ENCODE results near the gene LARGE2. TPM values are rescaled to one million over a fixed set of nuclear protein-coding genes. Genes with fewer than 3 reads are reported as not detected.
"Not testable (repeated sequence)": the region's sequence is repeated elsewhere in the genome, so short reads cannot be mapped to it uniquely, and the experiment has no call there.

The LARGE2 gene
- polyA plus RNA-seq, 1 donor from 2014 or later = 61.7 TPM

GRCh38 chr11:45889555-45889954 lies 32.9 kb upstream of the LARGE2 start:
- no peak overlapping the region for H3K4me3 Mint-ChIP-seq
- peaks cover 0 to 1% (median 0%) of the 10 kb centered on the region in 3 donors for H3K9me3 Mint-ChIP-seq
- H3K36me3 Mint-ChIP-seq = peaks cover 1% of the 10 kb centered on the region
- peaks cover 12% of the 10 kb centered on the region for H3K27me3 Mint-ChIP-seq
- peaks cover 0 to 8% (median under 1%) of the 10 kb centered on the region in 3 donors for H3K4me1 Mint-ChIP-seq
- H3K27ac Mint-ChIP-seq = peak overlapping the region in 1 of 3 donors; percentile 20

- H3K36me3 Mint-ChIP-seq = peaks cover 3% of the 10 kb centered on the region
- peaks cover 0 to 3% (median 0%) of the 10 kb centered on the region in 3 donors for H3K4me1 Mint-ChIP-seq
- H3K4me3 Mint-ChIP-seq = no peak overlapping the region
- H3K27me3 Mint-ChIP-seq = peaks cover 14% of the 10 kb centered on the region
- no peaks in the 10 kb centered on the region for H3K9me3 Mint-ChIP-seq
- H3K27ac Mint-ChIP-seq = peak overlapping the region in 1 of 3 donors; percentile 27
These were observed 32.5 kb upstream of the LARGE2 start for GRCh38 chr11:45889966-45890365.

- H3K9me3 Mint-ChIP-seq = no peaks in the 10 kb centered on the region
- peaks cover 5% of the 10 kb centered on the region for H3K36me3 Mint-ChIP-seq
- no peaks in the 10 kb centered on the region for H3K4me1 Mint-ChIP-seq
- H3K4me3 Mint-ChIP-seq = no peak overlapping the region
- no peak overlapping the region for H3K27ac Mint-ChIP-seq
- peaks cover 15% of the 10 kb centered on the region for H3K27me3 Mint-ChIP-seq
These were observed 31.4 kb upstream of the LARGE2 start for GRCh38 chr11:45890886-45891550.

- H3K4me3 Mint-ChIP-seq = no peak overlapping the region
- no peaks in the 10 kb centered on the region for H3K4me1 Mint-ChIP-seq
- H3K9me3 Mint-ChIP-seq = no peaks in the 10 kb centered on the region
- H3K36me3 Mint-ChIP-seq = peaks cover 5% of the 10 kb centered on the region
- peaks cover 21% of the 10 kb centered on the region for H3K27me3 Mint-ChIP-seq
- H3K27ac Mint-ChIP-seq = no peak overlapping the region
These were observed 29.6 kb upstream of the LARGE2 start for GRCh38 chr11:45892856-45893255.

- Mint-ChIP-seq H3K27ac (peak overlapping the region in 2 of 3 donors; percentile 50 to 51), H3K27me3 (peaks cover 23% of the 10 kb centered on the region), H3K9me3 (no peaks in the 10 kb centered on the region), H3K4me3 (no peak overlapping the region), H3K36me3 (peaks cover 3% of the 10 kb centered on the region), H3K4me1 (peaks cover 0 to 2% (median 2%) of the 10 kb centered on the region in 3 donors)
These were observed 27.8 kb upstream of the LARGE2 start for GRCh38 chr11:45894555-45895247.

- Mint-ChIP-seq H3K9me3 (no peaks in the 10 kb centered on the region), H3K36me3 (peaks cover 3% of the 10 kb centered on the region), H3K4me3 (no peak overlapping the region), H3K27ac (no peak overlapping the region), H3K27me3 (peaks cover 25% of the 10 kb centered on the region), H3K4me1 (peaks cover 0 to 2% (median 2%) of the 10 kb centered on the region in 3 donors)
These were observed 26.8 kb upstream of the LARGE2 start for GRCh38 chr11:45895553-45896259.

GRCh38 chr11:45896422-45896984 lies 26.0 kb upstream of the LARGE2 start:
- Mint-ChIP-seq H3K27me3 (peaks cover 27% of the 10 kb centered on the region), H3K4me1 (peaks cover 0 to 2% (median 2%) of the 10 kb centered on the region in 3 donors), H3K9me3 (no peaks in the 10 kb centered on the region), H3K4me3 (no peak overlapping the region), H3K27ac (no peak overlapping the region), H3K36me3 (peaks cover 3% of the 10 kb centered on the region)

GRCh38 chr11:45897556-45897955 lies 24.9 kb upstream of the LARGE2 start:
- Mint-ChIP-seq H3K9me3 (no peaks in the 10 kb centered on the region), H3K27ac (no peak overlapping the region), H3K4me3 (peak overlapping the region in 1 of 4 donors; percentile 28), H3K4me1 (peaks cover 0 to 2% (median 2%) of the 10 kb centered on the region in 3 donors), H3K36me3 (peaks cover 3% of the 10 kb centered on the region), H3K27me3 (peaks cover 28% of the 10 kb centered on the region)

- Mint-ChIP-seq H3K4me1 (peaks cover 0 to 2% (median 2%) of the 10 kb centered on the region in 3 donors), H3K36me3 (peaks cover 3% of the 10 kb centered on the region), H3K27me3 (peaks cover 25% of the 10 kb centered on the region), H3K9me3 (no peaks in the 10 kb centered on the region), H3K27ac (peak overlapping the region in 2 of 3 donors; percentile 39 to 56), H3K4me3 (peak overlapping the region; percentile 68 to 90 (median 72))
These were observed 23.4 kb upstream of the LARGE2 start for GRCh38 chr11:45899086-45899447.

- peak overlapping the region in 2 of 3 donors; percentile 19 to 56 for H3K27ac Mint-ChIP-seq
- H3K4me1 Mint-ChIP-seq = peaks cover 0 to 2% (median 2%) of the 10 kb centered on the region in 3 donors
- H3K36me3 Mint-ChIP-seq = peaks cover 3% of the 10 kb centered on the region
- H3K4me3 Mint-ChIP-seq = peak overlapping the region; percentile 68 to 90 (median 72)
- H3K27me3 Mint-ChIP-seq = peaks cover 20% of the 10 kb centered on the region
- H3K9me3 Mint-ChIP-seq = no peaks in the 10 kb centered on the region
These were observed 22.8 kb upstream of the LARGE2 start for GRCh38 chr11:45899448-45900174.

- H3K4me1 Mint-ChIP-seq, H3K9me3 Mint-ChIP-seq, H3K36me3 Mint-ChIP-seq: not testable (repeated sequence)
- peak overlapping the region; percentile 65 to 82 (median 76) for H3K4me3 Mint-ChIP-seq
- H3K27ac Mint-ChIP-seq = peak overlapping the region in 1 of 3 donors; percentile 32
- peaks cover 15% of the 10 kb centered on the region for H3K27me3 Mint-ChIP-seq
These were observed 22.2 kb upstream of the LARGE2 start for GRCh38 chr11:45900175-45900800.

- H3K27ac Mint-ChIP-seq = peak overlapping the region in 2 of 3 donors; percentile 32 to 60
- peak overlapping the region; percentile 65 to 82 (median 76) for H3K4me3 Mint-ChIP-seq
- no peaks in the 10 kb centered on the region for H3K9me3 Mint-ChIP-seq
- H3K36me3 Mint-ChIP-seq = no peaks in the 10 kb centered on the region
- peaks cover 0 to 2% (median 2%) of the 10 kb centered on the region in 3 donors for H3K4me1 Mint-ChIP-seq
- H3K27me3 Mint-ChIP-seq = peaks cover 15% of the 10 kb centered on the region
These were observed 21.4 kb upstream of the LARGE2 start for GRCh38 chr11:45900916-45901617.

GRCh38 chr11:45901626-45902025 lies 20.8 kb upstream of the LARGE2 start:
- Mint-ChIP-seq H3K27ac (peak overlapping the region in 2 of 3 donors; percentile 32 to 60), H3K4me3 (peak overlapping the region in 1 of 4 donors; percentile 75), H3K27me3 (peaks cover 12% of the 10 kb centered on the region), H3K4me1 (peaks cover 0 to 6% (median 4%) of the 10 kb centered on the region in 3 donors), H3K36me3 (no peaks in the 10 kb centered on the region), H3K9me3 (no peaks in the 10 kb centered on the region)

All from IgD-negative memory B cell (primary cell).